ENCODE data around the gene BORCS5. TPM values are rescaled to one million over a fixed set of nuclear protein-coding genes. Genes with fewer than 3 reads are reported as not detected.

The BORCS5 gene
- total and polyA plus RNA-seq, 2 experiments from 2014 or later = 11.3 to 12.6 TPM

- TF ChIP-seq REST (IDR thresholded peaks at IDR 0.05; ENCODE audit: unreplicated experiment) = no peak
These were observed 129.9 kb downstream of the BORCS5 start (continued) for GRCh38 chr12:12486661-12487240.

GRCh38 chr12:12487490-12487889, 130.6 kb downstream of the BORCS5 start:
- DNase-seq (ENCODE audit: low spot score) (no peak), ATAC-seq (no peak)
- H3F3A ChIP-seq (replicated peaks; ENCODE audit: low read depth) = 0 out of 2 replicates have a peak, but pooled peaks cover 2% of the 10 kb centered on the region
- H3K27me3 ChIP-seq (ENCODE audit: insufficient read depth) = no peaks in the 10 kb centered on the region
- peaks cover 17% of the 10 kb centered on the region for H3K36me3 ChIP-seq (ENCODE audit: insufficient read depth)
- Mint-ChIP-seq H3K4me3 (no peak overlapping the region), H3K4me1 (peaks cover 3% of the 10 kb centered on the region; the same call in 1 of the 3 replicates), H3K27me3 (ENCODE audit: insufficient read depth, low read depth, poor library complexity) (no peaks in the 10 kb centered on the region), H3K9me3 (no peaks in the 10 kb centered on the region), H3K36me3 (ENCODE audit: low read depth) (peaks cover 35% of the 10 kb centered on the region), H3K27ac (no peak overlapping the region)
- no peak overlapping the region for H3K4me3 ChIP-seq
- H4K20me1 ChIP-seq (replicated peaks; ENCODE audit: insufficient read depth) = no peaks in the 10 kb centered on the region; the same call in 1 of the 2 replicates
- no peaks in the 10 kb centered on the region for H3K9me2 ChIP-seq (ENCODE audit: insufficient read depth)
- H3K4me2 ChIP-seq = no peak overlapping the region
- H3K79me2 ChIP-seq (replicated peaks; ENCODE audit: insufficient read depth) = peaks cover 24% of the 10 kb centered on the region
- no peak overlapping the region for H3K27ac ChIP-seq (ENCODE audit: low read depth)
- no peaks in the 10 kb centered on the region for H3K4me1 ChIP-seq (ENCODE audit: insufficient read depth)
- H2AFZ ChIP-seq = no peak overlapping the region
- TF ChIP-seq ZNF114 (CRISPR knock-in tag; IDR thresholded peaks at IDR 0.05) (no peak), NANOG (IDR thresholded peaks at IDR 0.05; ENCODE audit: borderline replicate concordance) (no peak), REST (IDR thresholded peaks at IDR 0.05; ENCODE audit: unreplicated experiment) (no peak), STAT1 (IDR thresholded peaks at IDR 0.05; ENCODE audit: unreplicated experiment) (no peak), JUNB (IDR thresholded peaks at IDR 0.05; ENCODE audit: unreplicated experiment) (no peak), EZH2 (IDR thresholded peaks at IDR 0.05; ENCODE audit: low read depth, unreplicated experiment) (no peak), CTCF (conservative IDR thresholded peaks at IDR 0.05; ENCODE audit: low read depth in 2 of 2) (no peak), ZNF462 (CRISPR knock-in tag; IDR thresholded peaks at IDR 0.05) (no peak)
